Measurements from ENCODE around the gene LPP.
"Not testable (repeated sequence)": the region's sequence is repeated elsewhere in the genome, so short reads cannot be mapped to it uniquely, and the experiment has no call there.

LPP gene

DNA sequence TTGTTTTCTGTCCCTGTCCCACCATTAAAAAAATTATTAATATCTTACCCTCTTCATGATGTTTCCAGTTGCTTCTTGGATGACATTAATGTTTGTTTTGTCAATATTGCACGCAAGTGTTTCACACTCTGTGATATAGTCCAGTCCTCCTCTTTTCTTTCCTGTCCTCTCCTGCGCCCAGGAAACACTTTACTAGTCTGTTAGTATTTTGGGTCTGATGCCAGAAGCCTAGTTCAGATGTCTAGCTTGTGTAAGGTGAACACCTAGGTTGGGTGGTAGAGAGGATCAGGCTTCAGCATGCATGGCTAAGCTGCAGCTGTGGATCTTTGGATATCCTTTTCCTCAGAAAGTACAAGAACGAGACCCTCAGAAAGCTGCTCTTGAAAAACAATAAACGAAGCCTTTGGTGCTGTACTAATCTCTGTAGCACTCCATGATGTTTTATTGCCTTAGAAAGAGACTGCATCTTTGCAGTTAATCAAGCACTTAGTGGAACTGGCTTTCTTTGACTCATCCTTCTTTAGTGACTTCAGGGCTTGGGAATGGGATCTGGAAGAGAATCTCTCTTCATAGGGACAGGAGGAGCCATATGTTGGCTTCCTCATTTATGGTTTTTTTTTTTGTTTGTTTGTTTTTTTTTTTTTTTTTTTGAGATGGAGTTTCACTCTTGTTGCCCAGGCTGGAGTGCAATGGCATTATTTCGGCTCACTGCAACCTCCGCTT lies 253.4 kb downstream of the LPP start:
- no peak for DNase-seq

GRCh38 chr3:188408831-188409230 lies 254.9 kb downstream of the LPP start:
- no peak for DNase-seq

DNA sequence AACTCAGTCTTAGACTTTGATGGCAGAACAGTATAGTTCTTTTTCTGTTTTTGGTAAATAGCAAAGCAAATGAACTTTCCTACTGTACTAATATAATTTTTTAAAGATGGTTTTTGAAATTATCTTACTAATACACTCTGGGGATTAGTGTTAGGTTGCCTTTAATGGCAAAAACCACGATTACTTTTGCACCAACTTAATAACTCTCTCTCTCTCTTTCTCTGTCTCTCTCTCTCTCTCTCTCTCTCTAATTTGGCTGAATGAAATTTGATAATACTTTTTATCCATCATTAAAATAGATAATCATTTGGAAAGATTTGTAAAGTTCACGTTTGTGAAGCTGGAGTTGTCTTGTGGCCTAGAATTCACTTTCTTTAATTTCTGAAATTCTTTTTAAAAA lies 257.8 kb downstream of the LPP start:
- no peak for DNase-seq

- peak in 1 of 5 experiments; percentile 14 for DNase-seq
Observed at GRCh38 chr3:188415196-188415595, 261.2 kb downstream of the LPP start.

GRCh38 chr3:188416041-188416440 lies 262.1 kb downstream of the LPP start:
- DNase-seq: no peak

- DNase-seq: no peak
Observed at GRCh38 chr3:188417271-188417696, 263.3 kb downstream of the LPP start.

DNA sequence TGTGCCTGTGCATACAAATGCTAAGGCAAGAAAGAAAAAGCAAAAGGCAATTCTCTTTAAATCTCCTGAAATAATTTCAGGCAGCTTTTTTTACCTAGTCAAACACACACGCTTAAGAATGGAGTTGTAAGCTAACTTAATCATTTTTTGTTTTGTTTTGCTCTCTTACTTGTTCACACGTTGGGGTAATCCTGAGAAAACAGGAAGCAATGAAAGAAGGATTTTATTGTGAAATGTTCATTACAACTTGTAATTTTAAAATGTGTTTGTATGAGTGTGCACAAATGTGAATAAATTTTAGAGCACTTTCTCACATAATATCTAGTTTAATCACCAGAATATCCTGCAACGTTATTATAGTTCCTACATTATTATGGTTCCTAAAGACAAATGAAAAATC lies 263.8 kb downstream of the LPP start:
- no peak for DNase-seq

DNA sequence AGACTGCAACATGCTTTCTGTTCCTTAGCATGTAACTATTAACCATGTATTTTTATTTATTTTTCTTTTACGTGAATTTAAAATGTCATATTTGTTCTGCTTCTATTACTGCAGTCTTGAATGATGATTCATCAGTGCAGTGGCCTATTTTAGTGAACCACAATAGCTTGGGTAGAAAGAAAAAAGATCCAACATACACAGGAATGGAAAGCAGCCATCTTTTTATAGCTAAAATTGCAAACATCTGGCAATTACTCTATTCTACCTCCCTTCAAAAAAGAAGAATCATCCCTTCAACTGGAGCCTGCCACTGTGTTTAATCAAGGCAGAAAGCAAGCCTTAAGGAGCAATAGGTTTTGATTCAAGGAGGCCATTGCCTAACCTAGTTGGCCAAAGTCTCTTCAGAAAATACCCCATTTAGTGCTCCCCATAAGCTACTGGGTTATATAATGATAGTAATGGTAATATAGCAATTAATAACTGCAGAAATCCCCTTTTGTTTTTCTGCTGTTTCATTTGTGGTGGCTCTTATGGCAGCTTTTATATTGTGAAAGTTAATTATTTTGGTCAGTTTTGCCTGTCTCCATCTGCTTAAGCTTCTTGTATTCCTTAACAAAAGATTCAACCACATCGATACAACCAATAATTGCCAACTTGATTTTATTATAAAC lies 267.3 kb downstream of the LPP start:
- no peak for DNase-seq

- no peak for DNase-seq
Observed at GRCh38 chr3:188421836-188422540, 268.0 kb downstream of the LPP start.

GRCh38 chr3:188427981-188428380 lies 274.0 kb downstream of the LPP start:
- DNase-seq: not testable (repeated sequence)

DNA sequence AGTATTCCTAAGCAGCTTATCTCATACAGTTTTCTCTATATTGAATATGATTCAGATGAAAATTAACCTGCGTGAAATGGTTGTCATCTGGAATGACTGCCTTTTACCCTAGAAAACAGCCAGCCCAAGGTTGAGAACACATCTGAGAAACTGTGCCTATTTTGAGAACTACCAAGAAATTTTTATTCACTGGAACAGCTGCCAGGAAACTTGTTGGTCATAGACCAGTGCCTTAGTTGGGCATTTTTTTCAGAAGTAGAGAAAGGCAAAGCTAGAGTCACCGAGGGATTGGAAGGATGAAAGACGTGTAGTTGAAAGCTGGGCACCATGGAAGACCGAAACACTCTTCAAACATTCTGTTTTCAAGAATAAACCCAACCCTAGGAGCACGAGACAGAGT lies 277.1 kb downstream of the LPP start:
- no peak for DNase-seq

GRCh38 chr3:188431553-188431952 lies 277.6 kb downstream of the LPP start:
- no peak for DNase-seq

DNA sequence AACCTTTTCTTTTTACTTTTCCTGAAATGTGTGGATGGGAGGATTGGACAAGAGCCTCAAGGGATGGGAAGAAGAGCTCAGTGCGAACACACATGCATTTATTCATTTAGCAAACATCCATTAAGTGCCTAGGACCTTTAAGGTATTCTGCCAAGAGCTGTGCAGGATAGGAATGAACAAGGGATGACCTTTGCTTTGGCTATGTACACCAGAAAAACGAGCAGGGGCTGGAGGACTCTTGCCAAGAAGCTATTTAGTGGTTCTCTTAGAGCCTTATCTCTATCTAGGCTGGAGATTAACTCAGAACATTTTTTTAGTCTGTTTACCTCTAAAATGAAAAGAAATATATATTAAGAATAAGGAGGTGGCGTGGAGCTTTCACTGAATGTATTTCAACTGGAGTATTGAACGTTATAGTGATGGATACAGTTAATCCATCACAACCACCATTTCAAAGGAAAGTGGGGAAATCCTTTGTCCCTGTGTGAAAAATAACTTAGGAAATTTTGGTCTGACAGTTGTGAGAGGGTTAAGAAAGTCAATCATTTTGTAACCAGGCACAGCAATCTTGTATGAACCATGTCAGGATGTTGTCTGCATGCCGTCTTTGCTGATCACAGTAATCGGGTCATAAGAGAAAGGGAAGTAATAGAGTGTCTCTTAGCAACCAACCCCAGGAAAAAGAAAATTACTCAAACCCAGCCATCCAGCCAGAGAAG lies 279.0 kb downstream of the LPP start:
- peak in 1 of 5 experiments; percentile 12 for DNase-seq

- no peak for DNase-seq
Observed at GRCh38 chr3:188433521-188434150, 279.7 kb downstream of the LPP start.

DNA sequence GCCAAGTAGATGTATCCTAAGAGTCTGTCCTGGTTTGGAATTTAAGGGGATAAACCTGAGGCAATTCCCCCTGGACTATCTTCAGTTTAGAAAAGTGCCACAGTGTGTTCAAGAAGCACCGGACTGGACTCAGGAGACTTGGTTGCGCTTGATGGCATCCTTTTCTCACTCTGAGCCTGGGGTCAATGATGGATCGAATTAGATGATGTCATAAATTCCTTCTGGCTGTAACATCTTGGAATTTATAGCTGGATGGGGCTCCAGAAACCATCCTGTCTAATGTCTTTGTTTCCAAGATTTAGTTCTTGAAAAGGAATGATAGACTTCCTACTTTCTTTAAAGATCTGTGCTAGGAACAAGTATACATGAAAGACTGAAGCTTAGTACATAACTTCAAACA lies 280.6 kb downstream of the LPP start:
- DNase-seq: no peak

DNA sequence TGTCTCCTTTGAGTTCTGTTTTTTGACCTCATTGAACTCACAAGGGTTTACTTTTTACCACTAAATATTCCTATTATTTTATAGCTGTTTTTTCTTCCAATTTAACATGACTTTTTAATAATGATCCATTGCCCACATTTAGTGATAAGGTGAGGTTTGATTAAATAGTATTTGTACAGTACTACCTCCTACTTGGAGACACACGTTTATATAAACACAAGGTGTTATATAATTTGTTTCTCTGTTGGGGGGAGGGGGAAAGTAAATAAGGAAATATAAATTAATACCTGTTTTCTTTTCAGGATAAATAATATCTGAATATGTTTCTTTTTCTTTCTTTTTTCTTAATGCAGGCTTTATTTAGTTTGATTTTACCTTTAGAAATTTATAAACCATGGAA lies 281.3 kb downstream of the LPP start:
- DNase-seq: no peak

- no peak for DNase-seq
Observed at GRCh38 chr3:188437926-188438325, 284.0 kb downstream of the LPP start.

DNA sequence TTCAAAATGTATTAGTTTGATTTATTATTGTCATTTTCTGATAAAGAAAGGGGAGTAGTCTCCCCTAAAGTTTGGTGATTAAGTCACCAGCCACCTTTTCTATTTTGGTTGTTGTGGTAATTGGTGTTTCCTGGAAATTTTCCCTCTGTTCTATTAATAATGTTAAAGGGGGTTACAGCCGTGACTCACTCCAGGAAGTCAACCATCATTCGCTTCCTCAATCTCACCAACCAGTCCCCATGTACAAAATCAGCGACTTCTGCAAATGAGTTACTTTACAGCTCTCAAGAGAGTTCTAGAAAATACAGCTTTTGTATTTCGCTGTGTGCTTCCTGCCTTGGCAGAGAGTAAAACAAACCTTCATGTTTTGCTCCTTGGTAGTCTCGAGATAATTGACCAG lies 285.1 kb downstream of the LPP start:
- DNase-seq: peak in 2 of 5 experiments; percentile 51 to 71

DNA sequence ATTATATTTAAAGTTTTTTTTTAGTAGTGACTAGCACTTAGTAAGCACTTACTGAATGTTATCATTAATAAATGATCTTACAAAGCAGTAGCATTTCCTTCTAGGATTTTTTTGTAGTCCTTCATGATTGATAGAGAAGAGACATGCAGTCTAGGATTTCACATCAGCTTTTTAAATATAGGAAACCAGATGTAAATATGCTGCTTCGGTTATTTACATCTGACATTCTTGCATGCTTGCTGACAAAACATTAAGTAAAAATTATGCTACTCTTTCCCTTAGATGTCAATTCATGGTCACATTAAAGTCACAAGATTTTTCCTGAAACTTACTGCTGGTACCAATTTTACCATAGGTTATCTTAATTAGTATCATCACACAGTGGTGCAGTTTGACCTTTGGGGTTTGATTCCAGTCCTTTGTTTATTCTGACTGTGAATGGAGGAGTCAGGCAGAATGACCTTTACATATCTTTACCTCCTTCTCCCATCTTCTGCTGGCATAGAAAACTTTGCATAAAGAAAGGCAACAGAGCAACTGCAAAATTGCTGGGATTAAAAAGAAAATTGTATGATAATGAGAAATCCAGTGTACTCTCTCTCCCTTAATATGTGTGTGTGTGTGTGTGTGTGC lies 286.5 kb downstream of the LPP start:
- DNase-seq: no peak

DNA sequence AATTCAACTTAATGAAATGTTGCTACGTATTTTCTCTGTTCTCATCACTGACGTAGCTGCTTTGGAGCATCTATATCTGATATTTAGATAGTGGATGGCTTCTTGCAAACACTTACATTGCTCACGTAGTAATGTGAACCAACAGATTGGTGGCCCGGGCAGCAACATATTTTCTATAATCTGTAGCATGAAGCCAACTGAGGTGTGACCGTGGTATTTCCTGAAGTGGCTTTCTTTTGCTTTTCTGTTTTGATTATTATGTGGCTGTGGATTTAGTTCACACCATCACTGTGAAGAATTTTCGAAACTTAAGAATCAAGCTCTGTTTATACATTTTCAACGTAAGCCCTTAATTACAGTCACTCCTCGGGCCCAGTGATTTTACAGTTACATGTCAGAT lies 288.5 kb downstream of the LPP start:
- DNase-seq: no peak

DNA sequence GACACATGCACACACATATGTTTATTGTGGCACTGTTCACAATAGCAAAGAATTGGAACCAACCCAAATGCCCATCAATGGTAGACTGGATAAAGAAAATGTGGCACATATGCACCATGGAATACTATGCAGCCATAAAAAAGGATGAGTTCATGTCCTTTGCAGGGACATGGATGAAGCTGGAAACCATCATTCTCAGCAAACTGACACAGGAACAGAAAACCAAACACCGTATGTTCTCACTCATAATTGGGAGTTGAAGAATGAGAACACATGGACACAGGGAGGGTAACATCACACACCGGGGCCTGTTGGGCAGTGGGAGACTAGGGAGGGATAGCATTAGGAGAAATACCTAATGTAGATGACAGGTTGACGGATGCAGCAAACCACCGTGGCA lies 291.2 kb downstream of the LPP start:
- not testable (repeated sequence) for DNase-seq

GRCh38 chr3:188446014-188446413 lies 292.1 kb downstream of the LPP start:
- DNase-seq: peak in 1 of 5 experiments; percentile 37

Data from T-helper 2 cell (primary cell).